GM10266 (cell line): ENCODE measurements around the gene TAF9B.
"Not testable (repeated sequence)": the region's sequence is repeated elsewhere in the genome, so short reads cannot be mapped to it uniquely, and the experiment has no call there.

Experiments
- DNase-seq: peaks from one replicate; pipeline ENCODE4 v3.0.0; 2012; ENCODE audit errors: extremely low spot score
- CTCF ChIP-seq: IDR thresholded peaks from 2 replicates; pipeline ENCODE4 v1.5.1; 2012; ENCODE audit warnings: mild to moderate bottlenecking, low read depth; ENCODE audit not compliant: control insufficient read depth, insufficient read depth; ENCODE audit errors: missing control alignments

The TAF9B gene

GRCh38 chrX:78139160-78140123 is at the start of gene TAF9B:
TAF9B (minus strand) TSS chrX:78139650; CDS start chrX:78139611, 39 bp downstream.
- TF ChIP-seq CTCF, result no peak
- DNase-seq, result peak; percentile 66

- no peak for DNase-seq
- TF ChIP-seq CTCF, result no peak
These were observed 43.4 kb upstream of the TAF9B start for GRCh38 chrX:78182881-78183280.

- no peak for TF ChIP-seq CTCF
- DNase-seq, result no peak
These were observed 41.9 kb upstream of the TAF9B start for GRCh38 chrX:78181307-78181706.

- TF ChIP-seq CTCF, result no peak
- no peak for DNase-seq
These were observed 28.6 kb upstream of the TAF9B start for GRCh38 chrX:78168065-78168464.

GRCh38 chrX:78165425-78165824 is 26.0 kb upstream of the TAF9B start:
- TF ChIP-seq CTCF, result no peak
- DNase-seq, result no peak

GRCh38 chrX:78163175-78163574 is 23.7 kb upstream of the TAF9B start:
- DNase-seq, result not testable (repeated sequence)

GRCh38 chrX:78160711-78161110 is 21.3 kb upstream of the TAF9B start:
- not testable (repeated sequence) for DNase-seq

- not testable (repeated sequence) for DNase-seq
These were observed 18.4 kb upstream of the TAF9B start for GRCh38 chrX:78157846-78158245.

- DNase-seq, result not testable (repeated sequence)
These were observed 17.9 kb upstream of the TAF9B start for GRCh38 chrX:78157373-78157772.

GRCh38 chrX:78147002-78147540 is 7.6 kb upstream of the TAF9B start:
- DNase-seq, result not testable (repeated sequence)
